WERI-Rb-1 (cell line): ENCODE data around the gene TF.

Experiments used
- DNase-seq: peaks from one replicate; pipeline ENCODE4 v3.0.0-alpha.2; 2020
- H3K27ac ChIP-seq: fragments of 250-450 bp; sonication (Bioruptor Pico); 2 replicates; pipeline ENCODE4 v1.5.1; 2020; ENCODE audit warnings: mild to moderate bottlenecking, moderate library complexity
- H3K27me3 ChIP-seq: fragments of 250-450 bp; sonication (Bioruptor Pico); 2 replicates; pipeline ENCODE4 v1.5.1; 2021; ENCODE audit warnings: mild to moderate bottlenecking, low read depth, moderate library complexity; ENCODE audit not compliant: insufficient read depth, severe bottlenecking
- H3K36me3 ChIP-seq: fragments of 250-450 bp; sonication (Bioruptor Pico); 2 replicates; pipeline ENCODE4 v1.5.1; 2020; ENCODE audit warnings: mild to moderate bottlenecking, moderate library complexity
- H3K4me3 ChIP-seq: 2 replicates; pipeline ENCODE4 v1.5.1; 2011; ENCODE audit warnings: low read depth, mild to moderate bottlenecking, control low read depth, low read length
- H3K9me3 ChIP-seq: fragments of 250-450 bp; sonication (Bioruptor Pico); 2 replicates; pipeline ENCODE4 v1.5.1; 2021; ENCODE audit warnings: mild to moderate bottlenecking, moderate library complexity; ENCODE audit not compliant: severe bottlenecking
- CTCF ChIP-seq: IDR thresholded peaks from 2 replicates; pipeline ENCODE4 v1.5.1; 2011; ENCODE audit warnings: low read depth, mild to moderate bottlenecking, control low read depth, inconsistent platforms, low read length

Gene TF

GRCh38 chr3:133805702-133806475 lies 59.7 kb downstream of the TF start, which contains the start of gene SRPRB:
SRPRB (plus strand) TSS chr3:133805815; CDS start chr3:133805849, 34 bp downstream.
- peak within 1 kb of the TSS; percentile 77 for H3K4me3 ChIP-seq
- peak; percentile 96 for DNase-seq
- H3K27ac ChIP-seq = peak within 1 kb of the TSS; percentile 65

GRCh38 chr3:133812872-133813271 lies 66.7 kb downstream of the TF start:
- H3K4me3 ChIP-seq = no peak overlapping the region
- no peaks in the 10 kb centered on the region for H3K9me3 ChIP-seq
- no peaks in the 10 kb centered on the region for H3K27me3 ChIP-seq
- H3K27ac ChIP-seq = no peak overlapping the region
- no peak for DNase-seq
- TF ChIP-seq CTCF = no peak
- H3K36me3 ChIP-seq = peaks cover 47% of the 10 kb centered on the region

More at GRCh38 chr3:133805702-133806475, 59.7 kb downstream of the TF start, which contains the start of gene SRPRB:
- no peak for TF ChIP-seq CTCF
- Histone ChIP-seq H3K27me3 (no peaks in the 10 kb centered on the region), H3K36me3 (peaks cover 20% of the 10 kb centered on the region), H3K9me3 (no peaks in the 10 kb centered on the region)

DNA sequence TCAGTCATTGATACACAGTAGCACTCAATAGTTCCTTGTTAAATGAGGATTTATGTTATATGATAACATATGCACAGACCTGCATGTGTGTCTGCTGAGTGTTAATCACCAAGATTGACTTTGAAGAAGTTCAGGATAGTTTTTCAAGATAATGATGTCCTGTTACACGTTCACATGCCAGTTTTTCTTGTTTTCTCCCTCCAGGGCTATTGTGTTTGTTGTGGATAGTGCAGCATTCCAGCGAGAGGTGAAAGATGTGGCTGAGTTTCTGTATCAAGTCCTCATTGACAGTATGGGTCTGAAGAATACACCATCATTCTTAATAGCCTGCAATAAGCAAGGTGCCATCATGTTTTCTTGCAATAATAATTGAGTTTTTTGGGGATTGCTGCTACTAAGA lies 69.2 kb downstream of the TF start:
- TF ChIP-seq CTCF = no peak
- Histone ChIP-seq H3K27ac (no peak overlapping the region), H3K27me3 (no peaks in the 10 kb centered on the region), H3K9me3 (no peaks in the 10 kb centered on the region), H3K36me3 (peaks cover 50% of the 10 kb centered on the region), H3K4me3 (no peak overlapping the region)
- DNase-seq = no peak

- no peak overlapping the region for H3K27ac ChIP-seq
- peaks cover 43% of the 10 kb centered on the region for H3K36me3 ChIP-seq
- DNase-seq = no peak
- no peaks in the 10 kb centered on the region for H3K27me3 ChIP-seq
- no peaks in the 10 kb centered on the region for H3K9me3 ChIP-seq
- no peak overlapping the region for H3K4me3 ChIP-seq
- no peak for TF ChIP-seq CTCF
Measured at GRCh38 chr3:133820129-133820528, 73.9 kb downstream of the TF start.

DNA sequence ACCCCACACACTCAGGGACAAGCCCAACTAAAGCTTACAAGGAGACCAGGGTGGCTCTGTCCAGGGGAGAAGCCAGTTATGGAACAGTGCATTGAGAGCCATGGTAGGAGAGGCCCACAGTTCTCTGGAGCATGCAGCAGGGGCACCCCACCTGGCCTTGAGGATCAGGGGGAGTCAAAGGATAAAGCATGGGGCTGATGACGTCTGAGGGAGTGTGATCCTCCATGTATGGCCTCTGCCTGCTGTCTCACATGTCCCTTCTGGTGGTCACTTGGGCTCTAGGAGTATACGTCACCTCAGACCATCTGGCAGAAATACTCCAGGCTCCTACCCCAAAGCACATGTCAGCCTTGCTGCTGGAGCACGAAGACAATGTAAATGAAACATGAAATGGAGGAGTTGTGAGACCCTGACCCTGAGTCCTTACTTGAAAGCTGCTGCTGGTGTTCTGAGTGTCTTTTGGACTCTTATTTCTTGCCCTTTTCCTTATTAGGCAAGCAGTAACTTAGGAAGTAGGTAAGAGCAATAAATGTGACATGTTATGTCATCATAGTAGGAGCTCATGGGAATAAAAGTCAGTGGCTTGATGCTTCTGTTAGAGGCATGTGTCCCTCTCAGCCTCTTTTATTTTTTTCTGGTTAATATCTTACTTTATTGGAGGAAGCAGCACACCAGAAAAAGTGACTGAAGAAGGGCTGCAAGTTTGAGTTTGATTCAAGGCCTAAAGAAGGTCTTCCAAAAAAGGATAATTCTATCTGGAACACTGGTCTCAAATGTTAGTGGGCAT lies 74.9 kb downstream of the TF start:
- TF ChIP-seq CTCF = no peak
- H3K4me3 ChIP-seq = no peak overlapping the region
- no peaks in the 10 kb centered on the region for H3K9me3 ChIP-seq
- H3K27ac ChIP-seq = no peak overlapping the region
- peaks cover 39% of the 10 kb centered on the region for H3K36me3 ChIP-seq
- no peak for DNase-seq
- H3K27me3 ChIP-seq = no peaks in the 10 kb centered on the region
